ENCODE data around the gene FAM228A.
"Not testable (repeated sequence)": the region's sequence is repeated elsewhere in the genome, so short reads cannot be mapped to it uniquely, and the experiment has no call there.

The FAM228A gene

GRCh38 chr2:24174851-24175277 is at the start of gene FAM228A:
Gene FAM228A, plus strand, starts transcription at chr2:24175053. Its CDS starts 428 bp downstream, at chr2:24175481.
- no peak for DNase-seq (ENCODE audit: low spot score)

DNA sequence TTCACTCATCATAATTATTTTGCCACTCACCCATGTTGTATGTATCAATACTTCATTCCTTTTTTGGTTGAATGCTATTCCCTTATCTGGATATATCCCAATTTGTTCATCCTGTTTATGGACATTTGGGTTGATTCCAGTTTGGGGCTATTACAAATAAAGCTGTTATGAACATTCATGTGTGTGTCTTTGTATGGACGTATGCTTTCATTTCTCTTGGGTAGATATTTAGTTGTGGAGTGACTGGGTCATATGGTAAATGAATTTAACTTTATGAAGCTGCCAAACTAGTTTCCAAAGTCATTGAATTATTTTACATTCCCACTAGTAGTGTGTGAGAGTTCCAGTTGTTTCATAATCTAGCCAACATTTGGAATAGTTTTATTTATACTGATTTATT is 48.9 kb upstream of the FAM228A start:
- no peak for DNase-seq (ENCODE audit: low spot score)

DNA sequence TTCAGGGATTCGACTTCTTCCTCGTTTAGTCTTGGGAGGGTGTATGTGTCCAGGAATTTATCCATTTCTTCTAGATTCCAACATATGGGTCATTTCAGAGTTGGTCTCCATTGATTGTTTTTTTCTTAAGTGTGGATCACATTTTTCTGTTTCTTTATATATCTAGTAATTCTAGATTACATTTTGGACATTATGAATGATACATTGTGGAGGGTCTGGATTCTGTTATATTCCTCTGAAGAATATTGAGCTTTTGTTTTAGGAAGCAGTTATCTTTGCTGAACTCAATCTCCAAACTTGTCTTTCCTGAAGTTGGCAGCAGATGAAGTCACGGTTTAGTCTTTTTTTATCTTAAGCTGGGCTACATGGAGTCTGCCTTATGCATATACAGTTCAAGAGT is 42.3 kb upstream of the FAM228A start:
- no peak for DNase-seq (ENCODE audit: low spot score)

GRCh38 chr2:24140305-24140704 is 34.5 kb upstream of the FAM228A start:
- DNase-seq (ENCODE audit: low spot score), result not testable (repeated sequence)

GRCh38 chr2:24147364-24147763 is 27.5 kb upstream of the FAM228A start:
- no peak for DNase-seq (ENCODE audit: low spot score)

DNA sequence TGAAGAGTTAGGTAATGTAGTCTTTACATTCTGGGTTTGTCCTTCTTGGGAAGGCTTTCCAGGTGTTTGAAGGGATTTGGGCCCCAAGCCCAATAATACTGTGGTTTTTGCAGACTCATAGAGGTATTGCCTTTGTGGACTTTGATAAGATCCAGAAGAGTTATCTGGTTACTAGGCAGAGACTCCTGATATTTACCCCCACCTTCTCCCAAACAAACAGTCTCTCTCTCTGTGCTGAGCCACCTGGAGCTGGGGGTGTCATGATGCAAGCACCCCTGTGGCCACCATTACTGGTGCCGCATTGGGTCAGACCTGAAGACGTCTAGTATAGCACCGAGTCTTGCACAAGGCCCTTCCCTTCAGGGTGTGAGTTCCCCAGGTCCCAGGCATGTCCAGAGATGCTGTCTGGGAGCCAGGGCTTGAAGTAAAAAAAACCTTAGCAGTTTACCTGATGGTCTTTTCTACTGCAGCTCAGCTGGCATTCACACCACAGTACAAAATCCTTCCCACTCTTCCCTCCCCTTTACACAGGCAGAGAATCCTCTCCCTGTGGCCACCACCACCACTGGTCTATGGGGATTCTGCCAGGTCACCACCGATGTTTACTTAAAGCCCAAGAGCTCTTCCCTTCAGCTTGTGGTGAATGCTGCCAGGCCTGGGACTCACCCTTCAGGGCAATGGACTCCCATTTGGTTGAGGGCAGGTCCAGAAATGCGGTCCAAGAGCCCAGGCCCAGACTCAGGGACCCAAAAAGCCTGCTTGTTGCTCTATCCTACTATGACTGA is 22.2 kb upstream of the FAM228A start:
- DNase-seq (ENCODE audit: low spot score), result no peak

DNA sequence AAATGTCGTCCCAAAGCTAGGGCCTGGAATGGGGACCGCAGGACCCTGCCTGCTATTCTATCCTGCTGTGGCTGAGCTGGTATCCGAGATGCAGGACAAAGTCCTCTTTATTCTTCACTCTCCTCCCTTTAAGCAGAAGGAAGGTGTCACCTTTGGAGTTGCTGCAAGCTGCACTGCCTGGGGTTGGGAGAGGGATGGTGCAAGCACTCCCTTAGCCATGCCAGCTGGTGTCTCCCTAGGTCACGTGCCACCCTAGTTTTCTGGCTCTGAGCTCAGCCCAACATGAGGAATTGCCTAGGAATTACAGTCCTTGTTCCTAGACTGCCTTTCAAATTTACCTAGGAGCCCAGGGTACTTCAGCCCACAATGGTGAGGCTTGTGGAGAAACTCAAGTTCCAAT is 21.4 kb upstream of the FAM228A start:
- no peak for DNase-seq (ENCODE audit: low spot score)

GRCh38 chr2:24158131-24158530 is 16.7 kb upstream of the FAM228A start:
- no peak for DNase-seq (ENCODE audit: low spot score)

DNA sequence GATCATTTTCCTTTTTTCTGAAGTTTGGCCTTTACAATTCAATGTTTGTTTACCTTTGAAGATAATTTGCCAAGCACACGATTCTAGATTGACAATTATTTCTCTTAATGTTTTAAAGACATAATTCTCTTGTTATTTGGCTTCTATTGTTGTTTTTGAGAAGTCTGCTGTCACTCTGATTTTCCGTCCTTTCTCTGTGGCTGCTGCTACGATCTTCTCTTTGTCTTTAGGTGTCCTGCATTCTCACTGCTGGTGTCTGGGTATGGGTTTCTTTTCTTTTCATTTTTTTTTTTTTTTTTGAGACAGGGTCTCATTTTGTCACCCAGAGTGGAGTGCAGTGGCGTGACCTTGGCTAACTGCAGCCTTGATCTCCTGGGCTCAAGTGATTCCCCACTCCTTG is 15.1 kb upstream of the FAM228A start:
- no peak for DNase-seq (ENCODE audit: low spot score)

- DNase-seq (ENCODE audit: low spot score), result no peak
These were observed 14.1 kb upstream of the FAM228A start for GRCh38 chr2:24160761-24161160.

DNA sequence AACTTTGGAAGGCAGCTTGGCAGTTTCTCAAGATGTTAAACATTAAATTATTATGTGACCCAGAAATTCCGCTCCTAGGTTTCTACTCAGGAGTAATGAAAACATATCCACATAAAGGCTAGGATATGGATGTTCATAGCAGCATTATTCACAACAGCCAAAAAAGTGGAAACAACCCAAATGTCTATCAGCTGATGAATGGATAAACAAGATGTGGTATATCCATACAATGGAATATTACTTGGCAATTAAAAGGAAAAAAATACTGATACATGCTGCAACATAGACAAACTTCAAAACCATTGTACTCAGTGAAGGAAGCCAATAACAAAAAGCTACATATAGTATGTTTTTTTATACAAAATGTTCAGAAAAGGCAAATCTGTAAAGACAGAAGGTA is 12.4 kb upstream of the FAM228A start:
- no peak for DNase-seq (ENCODE audit: low spot score)

GRCh38 chr2:24163186-24163585 is 11.7 kb upstream of the FAM228A start:
- no peak for DNase-seq (ENCODE audit: low spot score)

GRCh38 chr2:24163601-24164000 is 11.3 kb upstream of the FAM228A start:
- DNase-seq (ENCODE audit: low spot score), result no peak

DNA sequence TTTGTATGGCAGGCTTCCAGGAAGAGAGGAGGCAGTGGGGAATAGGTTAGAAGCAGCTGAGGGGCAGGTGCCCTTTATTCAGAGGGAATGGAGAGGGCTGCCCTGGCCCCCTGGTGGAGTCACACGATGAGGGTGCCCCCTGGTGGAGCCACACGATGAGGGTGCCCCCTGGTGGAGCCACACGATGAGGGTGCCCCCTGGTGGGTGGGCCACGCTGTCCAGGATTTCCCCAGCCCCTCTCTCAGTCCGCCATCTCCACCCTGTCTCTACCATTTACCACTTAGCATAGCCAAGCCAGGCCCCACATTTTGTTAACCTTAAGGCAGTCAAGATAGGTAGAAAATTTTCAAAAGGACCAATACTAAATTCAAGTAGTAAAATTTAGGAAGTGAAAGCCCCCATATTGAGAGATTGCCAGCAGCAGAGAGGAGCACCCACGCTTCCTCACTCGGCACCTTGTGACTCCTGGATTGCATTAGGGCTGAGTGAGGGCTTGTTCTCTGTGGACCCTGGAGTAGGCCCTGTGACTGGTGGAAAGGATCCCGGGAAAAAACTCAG is 10.4 kb upstream of the FAM228A start:
- DNase-seq (ENCODE audit: low spot score), result no peak

- DNase-seq (ENCODE audit: low spot score), result no peak
These were observed 5.8 kb upstream of the FAM228A start for GRCh38 chr2:24169023-24169422.

DNA sequence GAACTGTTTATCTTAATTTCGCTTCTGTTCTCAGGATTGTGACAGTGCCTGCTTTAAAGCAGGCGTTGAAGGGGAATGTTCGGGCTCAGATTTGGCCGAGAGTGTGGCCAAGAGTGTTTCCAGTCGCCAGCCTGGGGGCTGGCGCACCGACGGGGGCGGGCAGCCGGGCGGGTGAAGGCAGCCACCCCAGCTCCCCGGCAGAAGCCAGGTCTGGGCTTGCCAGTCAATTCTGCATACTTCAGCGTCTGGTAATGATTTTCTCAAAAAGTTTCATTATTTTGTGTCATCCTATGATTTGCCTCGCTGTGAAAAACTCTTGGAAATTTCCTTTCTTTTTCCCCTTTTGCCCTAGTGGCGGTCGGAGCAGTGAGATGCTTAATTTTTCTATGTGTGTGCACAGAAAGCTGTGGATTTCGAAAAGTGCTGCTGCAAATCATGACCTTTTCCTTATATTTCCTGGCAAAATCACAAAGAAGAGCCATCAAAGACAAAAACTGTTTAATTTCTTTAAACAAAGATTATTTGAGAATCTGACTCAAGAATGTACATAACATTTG is 856 bp downstream of the FAM228A start:
- no peak for DNase-seq (ENCODE audit: low spot score)

DNA sequence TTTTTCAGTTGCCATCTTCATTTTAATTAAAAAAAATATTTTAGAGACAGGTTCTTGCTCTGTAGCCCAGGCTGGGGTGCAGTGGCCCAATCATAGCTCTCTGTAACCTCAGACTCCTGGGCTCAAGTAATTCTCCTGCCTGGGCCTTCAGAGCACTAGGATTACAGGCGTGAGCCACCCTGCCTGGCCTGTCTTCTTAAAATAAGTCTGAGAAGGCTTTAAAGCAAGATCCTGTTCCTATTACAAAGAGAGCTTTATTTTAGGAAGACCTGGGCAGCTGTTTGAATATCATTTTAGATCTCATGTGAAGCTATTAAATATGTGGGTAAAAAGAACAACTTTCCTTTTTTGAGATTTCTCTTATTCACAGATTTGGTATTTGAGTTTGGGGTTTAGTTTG is 1.5 kb downstream of the FAM228A start:
- no peak for DNase-seq (ENCODE audit: low spot score)

GRCh38 chr2:24179683-24180082 is 4.8 kb downstream of the FAM228A start:
- no peak for DNase-seq (ENCODE audit: low spot score)

- no peak for DNase-seq (ENCODE audit: low spot score)
These were observed 7.0 kb downstream of the FAM228A start for GRCh38 chr2:24181849-24182248.

DNA sequence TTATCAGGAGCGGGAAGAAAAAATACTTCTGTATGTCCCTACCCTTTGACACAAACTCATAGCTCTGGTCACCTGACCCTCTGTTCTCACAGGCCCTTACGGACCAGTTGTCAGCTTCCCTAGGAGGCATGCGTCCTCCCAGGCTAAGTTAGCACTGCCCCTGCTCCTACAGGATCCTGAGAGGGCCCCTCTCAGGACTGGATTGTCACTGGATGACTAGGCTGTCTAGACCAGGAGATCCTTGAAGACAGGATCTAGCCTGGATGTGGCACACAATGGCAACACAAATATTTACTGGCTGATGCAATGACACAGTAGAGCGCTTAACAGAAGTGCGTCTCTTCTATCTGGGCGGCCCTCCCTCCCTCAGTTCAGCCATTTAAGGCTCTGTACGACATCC is 7.7 kb downstream of the FAM228A start:
- no peak for DNase-seq (ENCODE audit: low spot score)

GRCh38 chr2:24183366-24184069 is 8.7 kb downstream of the FAM228A start:
- DNase-seq (ENCODE audit: low spot score), result no peak

DNA sequence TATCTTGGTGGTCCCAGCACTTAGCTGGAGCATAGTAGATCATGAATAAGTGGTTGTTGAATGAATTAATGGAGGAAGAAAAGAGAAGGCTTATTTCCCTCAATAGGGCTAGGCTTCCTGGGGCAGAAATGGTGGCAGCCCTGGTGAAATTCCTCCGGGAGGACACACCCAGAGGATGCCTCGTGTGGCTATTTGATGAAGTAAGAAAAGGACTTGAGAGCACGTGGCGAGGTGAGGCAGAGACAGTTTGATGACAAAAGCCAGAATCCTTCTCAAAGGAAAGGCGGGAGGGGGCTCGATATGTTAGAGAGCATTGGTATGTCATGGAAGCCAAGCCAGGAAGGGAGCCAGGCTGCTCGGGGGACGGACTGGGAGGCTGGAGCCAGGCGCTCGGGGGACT is 14.7 kb downstream of the FAM228A start:
- no peak for DNase-seq (ENCODE audit: low spot score)

- DNase-seq (ENCODE audit: low spot score), result no peak
These were observed 15.7 kb downstream of the FAM228A start for GRCh38 chr2:24190503-24190902.

All from LoVo (cell line).